Measurements from ENCODE around the gene OGN.

- TF ChIP-seq, protein P1, sequence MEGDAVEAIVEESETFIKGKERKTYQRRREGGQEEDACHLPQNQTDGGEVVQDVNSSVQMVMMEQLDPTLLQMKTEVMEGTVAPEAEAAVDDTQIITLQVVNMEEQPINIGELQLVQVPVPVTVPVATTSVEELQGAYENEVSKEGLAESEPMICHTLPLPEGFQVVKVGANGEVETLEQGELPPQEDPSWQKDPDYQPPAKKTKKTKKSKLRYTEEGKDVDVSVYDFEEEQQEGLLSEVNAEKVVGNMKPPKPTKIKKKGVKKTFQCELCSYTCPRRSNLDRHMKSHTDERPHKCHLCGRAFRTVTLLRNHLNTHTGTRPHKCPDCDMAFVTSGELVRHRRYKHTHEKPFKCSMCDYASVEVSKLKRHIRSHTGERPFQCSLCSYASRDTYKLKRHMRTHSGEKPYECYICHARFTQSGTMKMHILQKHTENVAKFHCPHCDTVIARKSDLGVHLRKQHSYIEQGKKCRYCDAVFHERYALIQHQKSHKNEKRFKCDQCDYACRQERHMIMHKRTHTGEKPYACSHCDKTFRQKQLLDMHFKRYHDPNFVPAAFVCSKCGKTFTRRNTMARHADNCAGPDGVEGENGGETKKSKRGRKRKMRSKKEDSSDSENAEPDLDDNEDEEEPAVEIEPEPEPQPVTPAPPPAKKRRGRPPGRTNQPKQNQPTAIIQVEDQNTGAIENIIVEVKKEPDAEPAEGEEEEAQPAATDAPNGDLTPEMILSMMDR (IDR thresholded peaks at IDR 0.05), result no peak
- no peak for TF ChIP-seq EP300 (IDR thresholded peaks at IDR 0.05; ENCODE audit: low read depth)
- no peak for TF ChIP-seq POLR2AphosphoS5 (IDR thresholded peaks at IDR 0.05)
- no peak for TF ChIP-seq POLR2A (IDR thresholded peaks at IDR 0.05)
These were observed 44.9 kb downstream of the OGN start for GRCh38 chr9:92359394-92359995.

All from transverse colon (tissue), 4 donors.